ENCODE results near the gene AKAP4.

DNA sequence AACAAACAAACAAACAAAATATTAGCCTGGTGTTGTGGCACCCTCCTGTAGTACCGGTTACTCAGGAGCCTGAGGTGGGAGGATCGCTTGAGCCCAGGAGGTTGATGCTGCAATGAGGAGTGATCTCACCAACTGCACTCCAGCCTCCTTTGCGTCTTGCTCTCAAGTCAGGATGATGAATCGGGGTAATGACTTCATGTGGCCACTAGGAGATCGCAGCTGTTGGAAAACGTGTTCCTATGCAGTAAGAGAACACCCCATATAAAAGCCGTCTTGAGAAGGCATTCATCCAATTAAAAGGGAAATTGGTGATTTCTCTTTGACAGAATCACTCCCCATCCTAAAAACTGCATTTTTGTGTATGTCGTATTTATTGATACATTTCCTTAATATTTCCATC is 10.7 kb upstream of the AKAP4 start:
- TF ChIP-seq, protein P1, sequence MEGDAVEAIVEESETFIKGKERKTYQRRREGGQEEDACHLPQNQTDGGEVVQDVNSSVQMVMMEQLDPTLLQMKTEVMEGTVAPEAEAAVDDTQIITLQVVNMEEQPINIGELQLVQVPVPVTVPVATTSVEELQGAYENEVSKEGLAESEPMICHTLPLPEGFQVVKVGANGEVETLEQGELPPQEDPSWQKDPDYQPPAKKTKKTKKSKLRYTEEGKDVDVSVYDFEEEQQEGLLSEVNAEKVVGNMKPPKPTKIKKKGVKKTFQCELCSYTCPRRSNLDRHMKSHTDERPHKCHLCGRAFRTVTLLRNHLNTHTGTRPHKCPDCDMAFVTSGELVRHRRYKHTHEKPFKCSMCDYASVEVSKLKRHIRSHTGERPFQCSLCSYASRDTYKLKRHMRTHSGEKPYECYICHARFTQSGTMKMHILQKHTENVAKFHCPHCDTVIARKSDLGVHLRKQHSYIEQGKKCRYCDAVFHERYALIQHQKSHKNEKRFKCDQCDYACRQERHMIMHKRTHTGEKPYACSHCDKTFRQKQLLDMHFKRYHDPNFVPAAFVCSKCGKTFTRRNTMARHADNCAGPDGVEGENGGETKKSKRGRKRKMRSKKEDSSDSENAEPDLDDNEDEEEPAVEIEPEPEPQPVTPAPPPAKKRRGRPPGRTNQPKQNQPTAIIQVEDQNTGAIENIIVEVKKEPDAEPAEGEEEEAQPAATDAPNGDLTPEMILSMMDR (IDR thresholded peaks at IDR 0.05; ENCODE audit: insufficient read depth, low read length): peak; percentile 2
- TF ChIP-seq GABPA (IDR thresholded peaks at IDR 0.05; ENCODE audit: low read depth): no peak
